ENCODE measurements around the gene RPTOR.

DNA sequence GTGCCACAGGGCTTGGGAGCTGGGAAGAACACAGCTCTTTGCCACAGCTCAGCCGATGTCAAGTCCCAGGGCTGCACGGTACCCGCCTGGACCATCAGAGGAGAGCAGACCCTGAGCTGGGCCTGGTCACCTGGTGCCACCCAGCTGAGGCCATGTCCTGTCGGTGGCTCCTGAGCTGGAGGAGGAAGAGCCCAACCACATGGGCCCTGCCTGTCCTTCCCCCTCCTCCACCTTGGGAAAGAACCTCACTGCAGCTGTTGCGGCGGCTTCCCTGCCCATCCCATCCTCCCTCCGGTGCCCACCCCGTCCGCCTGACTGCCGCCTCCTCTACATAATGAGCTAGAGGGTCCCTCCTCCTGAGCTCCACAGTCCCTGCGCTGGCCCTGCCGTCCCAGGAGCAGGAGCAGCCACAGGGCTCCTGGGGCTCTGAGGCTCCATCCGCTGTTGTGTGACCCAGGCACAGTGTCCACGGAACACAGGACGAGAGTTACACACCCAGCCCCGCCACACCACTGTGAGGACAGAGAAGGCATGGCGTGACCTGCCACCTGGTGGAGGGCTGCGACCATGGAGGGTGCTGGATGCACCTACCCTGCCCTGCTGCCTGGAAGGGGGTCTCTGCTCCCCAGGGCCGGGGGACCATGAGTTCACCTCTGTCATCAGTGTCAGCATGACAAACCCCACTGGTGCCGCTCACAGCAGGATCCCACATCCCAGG is 425.6 kb downstream of the RPTOR start:
- TF ChIP-seq POLR2A (IDR thresholded peaks at IDR 0.05) = no peak
- TF ChIP-seq, protein P1, sequence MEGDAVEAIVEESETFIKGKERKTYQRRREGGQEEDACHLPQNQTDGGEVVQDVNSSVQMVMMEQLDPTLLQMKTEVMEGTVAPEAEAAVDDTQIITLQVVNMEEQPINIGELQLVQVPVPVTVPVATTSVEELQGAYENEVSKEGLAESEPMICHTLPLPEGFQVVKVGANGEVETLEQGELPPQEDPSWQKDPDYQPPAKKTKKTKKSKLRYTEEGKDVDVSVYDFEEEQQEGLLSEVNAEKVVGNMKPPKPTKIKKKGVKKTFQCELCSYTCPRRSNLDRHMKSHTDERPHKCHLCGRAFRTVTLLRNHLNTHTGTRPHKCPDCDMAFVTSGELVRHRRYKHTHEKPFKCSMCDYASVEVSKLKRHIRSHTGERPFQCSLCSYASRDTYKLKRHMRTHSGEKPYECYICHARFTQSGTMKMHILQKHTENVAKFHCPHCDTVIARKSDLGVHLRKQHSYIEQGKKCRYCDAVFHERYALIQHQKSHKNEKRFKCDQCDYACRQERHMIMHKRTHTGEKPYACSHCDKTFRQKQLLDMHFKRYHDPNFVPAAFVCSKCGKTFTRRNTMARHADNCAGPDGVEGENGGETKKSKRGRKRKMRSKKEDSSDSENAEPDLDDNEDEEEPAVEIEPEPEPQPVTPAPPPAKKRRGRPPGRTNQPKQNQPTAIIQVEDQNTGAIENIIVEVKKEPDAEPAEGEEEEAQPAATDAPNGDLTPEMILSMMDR (IDR thresholded peaks at IDR 0.05) = peak; percentile 45 to 77 (median 64)
